B cell (primary cell): ENCODE measurements around the gene LSM14B. TPM values are rescaled to one million over a fixed set of nuclear protein-coding genes. Genes with fewer than 3 reads are reported as not detected.
"Not testable (repeated sequence)": the region's sequence is repeated elsewhere in the genome, so short reads cannot be mapped to it uniquely, and the experiment has no call there.

Source experiments
- ATAC-seq: fragments of 200-7000 bp; cut with Tn5 transposase; one replicate; pipeline ENCODE4 v1.10.0; 2021; ENCODE audit warnings: low read depth, mild to moderate bottlenecking, moderate number of reproducible peaks, moderate library complexity
- CTCF ChIA-PET: fragments of 350-600 bp; sonication (Branson Sonifier 250); formaldehyde crosslinking; loops from one replicate; lab custom pipeline; 2021; ENCODE audit warnings: antibody characterized with exemption, inconsistent platforms; lab: Charles Lee
- POLR2A ChIA-PET: fragments of 350-600 bp; sonication (Branson Sonifier 250); formaldehyde crosslinking; loops from one replicate; lab custom pipeline; 2021; ENCODE audit warnings: antibody characterized with exemption; lab: Charles Lee
- DNase-seq: peaks from one replicate; pipeline ENCODE4 v3.0.0; 2013
- H2AFZ ChIP-seq: 2 replicates; pipeline ENCODE4 v1.6.1; 2012; ENCODE audit warnings: mild to moderate bottlenecking, low read depth, low read length; ENCODE audit not compliant: insufficient read depth, poor library complexity, severe bottlenecking
- H3K27ac ChIP-seq, 2 donors: 1 replicate in 1 of 2; 2 replicates in 1 of 2; pipeline ENCODE4 v1.5.1; 2012 to 2013; ENCODE audit warnings: low read length in 2 of 2, mild to moderate bottlenecking in 2 of 2, moderate library complexity in 1 of 2
- H3K27me3 ChIP-seq, 4 experiments: fragments of 200-600 bp in 1 of 4; sonication (generic) in 1 of 4; replicated peaks in 1 of 4; 1 replicate in 2 of 4; 2 replicates in 2 of 4; pipeline versions ENCODE4 v1.6.1 to v1.7.0; 2013 to 2016; ENCODE audit warnings: low read length in 3 of 4, mild to moderate bottlenecking in 2 of 4, mixed read lengths in 1 of 4, moderate library complexity in 1 of 4; ENCODE audit not compliant: insufficient read depth in 4 of 4, control insufficient read depth in 3 of 4; ENCODE audit errors: control extremely low read depth in 1 of 4
- H3K36me3 ChIP-seq, 2 experiments: replicated peaks in 1 of 2; 1 replicate in 1 of 2; 2 replicates in 1 of 2; pipeline versions ENCODE4 v1.6.1 to v1.7.1; 2013; ENCODE audit warnings: low read length in 1 of 2; ENCODE audit not compliant: insufficient read depth in 2 of 2, control insufficient read depth in 1 of 2; ENCODE audit errors: control extremely low read depth in 1 of 2, extremely low read depth in 1 of 2
- H3K4me1 ChIP-seq, 2 donors: fragments of 200-600 bp in 1 of 2; sonication (generic) in 1 of 2; 1 replicate in 1 of 2; 2 replicates in 1 of 2; pipeline versions ENCODE4 v1.5.1 to v1.6.1; 2013 to 2017; ENCODE audit warnings: low read length in 2 of 2; ENCODE audit not compliant: control insufficient read depth in 2 of 2, insufficient read depth in 2 of 2
- H3K4me2 ChIP-seq: replicated peaks from 2 replicates; pipeline ENCODE3; 2012; ENCODE audit warnings: mild to moderate bottlenecking, low read depth, low read length; ENCODE audit not compliant: poor library complexity, severe bottlenecking
- H3K4me3 ChIP-seq, 5 experiments: fragments of 200-600 bp in 1 of 5; sonication (generic) in 1 of 5; 1 replicate in 3 of 5; 2 replicates in 2 of 5; pipeline versions ENCODE4 v1.5.1 to v1.7.0; 2011 to 2016; ENCODE audit warnings: low read length in 4 of 5, mild to moderate bottlenecking in 4 of 5, low read depth in 2 of 5, control low read depth in 1 of 5, moderate library complexity in 1 of 5; ENCODE audit not compliant: insufficient read depth in 1 of 5; ENCODE audit errors: control extremely low read depth in 1 of 5, extremely low read depth in 1 of 5
- H3K79me2 ChIP-seq: fragments of 200-600 bp; sonication (generic); one replicate; pipeline ENCODE4 v1.6.0; 2016; ENCODE audit warnings: low read length; ENCODE audit not compliant: control insufficient read depth, insufficient read depth
- H3K9ac ChIP-seq: fragments of 200-600 bp; sonication (generic); 2 replicates; pipeline ENCODE4 v1.6.1; 2017; ENCODE audit warnings: mild to moderate bottlenecking, low read length, moderate library complexity
- H3K9me3 ChIP-seq, 3 donors: one replicate each; pipeline versions ENCODE4 v1.6.1 to v1.7.1; 2013; ENCODE audit warnings: low read length in 2 of 3; ENCODE audit not compliant: control insufficient read depth in 2 of 3, insufficient read depth in 1 of 3; ENCODE audit errors: control extremely low read depth in 1 of 3
- H4K20me1 ChIP-seq: 2 replicates; pipeline ENCODE4 v1.6.0; 2012; ENCODE audit warnings: mild to moderate bottlenecking, low read length; ENCODE audit not compliant: insufficient read depth, control insufficient read depth, poor library complexity, severe bottlenecking
- H3K27ac Mint-ChIP-seq: one replicate; pipeline ENCODE4 v1.8.0; 2021; ENCODE audit warnings: mixed read lengths
- H3K27me3 Mint-ChIP-seq: one replicate; pipeline ENCODE4 v1.8.0; 2021; ENCODE audit warnings: mixed read lengths
- H3K4me1 Mint-ChIP-seq: one replicate; pipeline ENCODE4 v1.8.0; 2021; ENCODE audit warnings: mixed read lengths
- H3K4me3 Mint-ChIP-seq: one replicate; pipeline ENCODE4 v1.8.0; 2021; ENCODE audit warnings: mixed read lengths
- H3K9me3 Mint-ChIP-seq: one replicate; pipeline ENCODE4 v1.8.0; 2022; ENCODE audit warnings: mixed read lengths; ENCODE audit not compliant: insufficient read depth
- EZH2 ChIP-seq: IDR thresholded peaks from 2 replicates; pipeline ENCODE4 v1.6.1; 2012; ENCODE audit warnings: borderline replicate concordance, low read depth, mild to moderate bottlenecking, moderate library complexity, low read length; ENCODE audit not compliant: insufficient read depth, poor library complexity, severe bottlenecking
- WGBS: methylation state at CpG from one replicate; pipeline ENCODE4 v1.1.5; 2013; ENCODE audit warnings: missing lambda C conversion rate; ENCODE audit not compliant: insufficient coverage; 5-methylcytosine and 5-hydroxymethylcytosine counted together
- intact Hi-C: fragments of 100-400 bp; cut with micrococcal nuclease; formaldehyde crosslinking; loops from one replicate; pipeline ENCODE4 v1.10.0; 2022
- polyA plus RNA-seq: library from polyadenylated mRNA; depleted of rRNA; stranded (reverse); fragments of >200 nt; gene quantifications from 2 replicates; pipeline ENCODE4 v1.2.3, GENCODE V29; 2012
- total RNA-seq, 2 donors: library from RNA; stranded (reverse); fragments of 120-200 nt in 1 of 2; gene quantifications; 1 replicate in 1 of 2; 2 replicates in 1 of 2; pipeline versions ENCODE4 v1.2.3 to v1.2.4, GENCODE V29; 2013 to 2022
- TF ChIP-seq, protein P1 (sequence below): fragments of 200-600 bp; IDR thresholded peaks from one replicate; pipeline ENCODE4 v1.8.0; 2022; ENCODE audit warnings: antibody characterized with exemption, mild to moderate bottlenecking

LSM14B gene
- total and polyA plus RNA-seq, 2 donors (not counting 1 experiment from before 2014, with no cell fraction given) = 26.8 to 52.8 TPM

DNA sequence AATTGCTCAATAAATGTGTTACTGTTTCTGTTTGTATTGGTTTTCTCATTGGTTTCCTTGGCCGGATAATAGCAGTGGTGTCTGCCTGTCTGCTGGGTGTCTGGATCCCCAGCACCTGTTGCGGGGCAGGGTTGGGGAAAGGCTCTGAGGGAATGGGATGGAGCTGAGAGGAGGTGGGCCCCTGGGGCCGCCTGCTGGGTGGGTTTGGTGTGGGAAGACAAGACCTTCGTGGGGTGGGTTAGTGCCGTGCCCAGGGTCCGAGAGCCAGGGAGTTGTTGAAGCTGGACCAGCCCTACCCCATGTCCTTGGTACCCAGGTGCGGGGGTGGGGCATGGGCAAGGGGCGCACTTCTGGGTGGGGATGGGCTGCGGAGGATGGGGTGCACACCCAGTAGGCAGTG, 25.3 kb downstream of the LSM14B start:
- H3K4me2 ChIP-seq = no peak overlapping the region
- H3K9me3 ChIP-seq = peaks cover 0 to 4% (median 0%) of the 10 kb centered on the region in 3 donors
- no peak overlapping the region for H3K4me3 ChIP-seq
- TF ChIP-seq EZH2 = no peak
- TF ChIP-seq, protein P1, sequence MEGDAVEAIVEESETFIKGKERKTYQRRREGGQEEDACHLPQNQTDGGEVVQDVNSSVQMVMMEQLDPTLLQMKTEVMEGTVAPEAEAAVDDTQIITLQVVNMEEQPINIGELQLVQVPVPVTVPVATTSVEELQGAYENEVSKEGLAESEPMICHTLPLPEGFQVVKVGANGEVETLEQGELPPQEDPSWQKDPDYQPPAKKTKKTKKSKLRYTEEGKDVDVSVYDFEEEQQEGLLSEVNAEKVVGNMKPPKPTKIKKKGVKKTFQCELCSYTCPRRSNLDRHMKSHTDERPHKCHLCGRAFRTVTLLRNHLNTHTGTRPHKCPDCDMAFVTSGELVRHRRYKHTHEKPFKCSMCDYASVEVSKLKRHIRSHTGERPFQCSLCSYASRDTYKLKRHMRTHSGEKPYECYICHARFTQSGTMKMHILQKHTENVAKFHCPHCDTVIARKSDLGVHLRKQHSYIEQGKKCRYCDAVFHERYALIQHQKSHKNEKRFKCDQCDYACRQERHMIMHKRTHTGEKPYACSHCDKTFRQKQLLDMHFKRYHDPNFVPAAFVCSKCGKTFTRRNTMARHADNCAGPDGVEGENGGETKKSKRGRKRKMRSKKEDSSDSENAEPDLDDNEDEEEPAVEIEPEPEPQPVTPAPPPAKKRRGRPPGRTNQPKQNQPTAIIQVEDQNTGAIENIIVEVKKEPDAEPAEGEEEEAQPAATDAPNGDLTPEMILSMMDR = no peak
- peaks cover 7 to 9% of the 10 kb centered on the region in 2 donors for H3K4me1 ChIP-seq
- H3K4me3 Mint-ChIP-seq = no peak overlapping the region
- no peaks in the 10 kb centered on the region for H3K36me3 ChIP-seq
- ATAC-seq (no peak), DNase-seq (no peak)
- peaks cover 18% of the 10 kb centered on the region for H3K4me1 Mint-ChIP-seq
- H3K27me3 ChIP-seq = no peaks in the 10 kb centered on the region
- POLR2A ChIA-PET = no interaction called here
- no peak overlapping the region for H2AFZ ChIP-seq
- no peak overlapping the region for H3K9ac ChIP-seq
- no peak overlapping the region for H3K27ac ChIP-seq
- WGBS = 100% methylated on average over 9 of the region's 9 CpGs
- H3K27ac Mint-ChIP-seq = no peak overlapping the region
- H3K9me3 Mint-ChIP-seq = no peaks in the 10 kb centered on the region
- CTCF ChIA-PET = no interaction called here
- peaks cover 65% of the 10 kb centered on the region for H4K20me1 ChIP-seq
- peaks cover 80% of the 10 kb centered on the region for H3K79me2 ChIP-seq
- intact Hi-C loops = no loop called here
- no peaks in the 10 kb centered on the region for H3K27me3 Mint-ChIP-seq

DNA sequence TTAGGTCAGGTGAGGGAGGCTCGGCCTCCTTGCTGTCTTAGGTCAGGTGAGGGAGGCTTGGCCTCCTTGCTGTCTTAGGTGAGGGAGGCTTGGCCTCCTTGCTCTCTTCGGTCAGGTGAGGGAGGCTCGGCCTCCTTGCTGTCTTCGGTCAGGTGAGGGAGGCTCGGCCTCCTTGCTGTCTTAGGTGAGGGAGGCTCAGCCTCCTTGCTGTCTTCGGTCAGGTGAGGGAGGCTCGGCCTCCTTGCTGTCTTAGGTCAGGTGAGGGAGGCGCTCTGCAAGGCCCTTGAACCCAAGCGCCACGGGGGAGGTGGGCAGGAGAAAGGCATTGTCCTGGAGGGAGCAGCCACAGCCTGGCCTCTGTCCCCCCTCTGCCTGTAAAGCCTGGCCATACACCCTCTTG, 26.1 kb downstream of the LSM14B start:
- H3K4me1 Mint-ChIP-seq = peaks cover 18% of the 10 kb centered on the region
- intact Hi-C loops, H3K27me3 Mint-ChIP-seq, DNase-seq, H3K27me3 ChIP-seq, H2AFZ ChIP-seq, H3K4me3 Mint-ChIP-seq, POLR2A ChIA-PET, H3K4me3 ChIP-seq, H3K9me3 Mint-ChIP-seq, CTCF ChIA-PET, H3K9ac ChIP-seq, ATAC-seq, H3K4me1 ChIP-seq, H3K36me3 ChIP-seq, H3K27ac ChIP-seq, H3K27ac Mint-ChIP-seq, H3K4me2 ChIP-seq: not testable (repeated sequence)
- Histone ChIP-seq H3K79me2 (peaks cover 86% of the 10 kb centered on the region), H3K9me3 (peaks cover 0 to 13% (median 0%) of the 10 kb centered on the region in 3 donors), H4K20me1 (peaks cover 64% of the 10 kb centered on the region)
- WGBS = 100% methylated on average over 7 of the region's 10 CpGs
